Kasumi-1 (cell line): Measurements from ENCODE around the gene ATG7.
"Not testable (repeated sequence)": the region's sequence is repeated elsewhere in the genome, so short reads cannot be mapped to it uniquely, and the experiment has no call there.

Source experiments
- DNase-seq, 2 experiments: peaks; one replicate each; lab custom pipeline; 2025; lab: John Stamatoyannopoulos, UW

Gene ATG7

GRCh38 chr3:11465744-11466616 is 193.8 kb downstream of the ATG7 start:
- DNase-seq = no peak

GRCh38 chr3:11467875-11468274 is 195.7 kb downstream of the ATG7 start:
- DNase-seq = no peak

DNA sequence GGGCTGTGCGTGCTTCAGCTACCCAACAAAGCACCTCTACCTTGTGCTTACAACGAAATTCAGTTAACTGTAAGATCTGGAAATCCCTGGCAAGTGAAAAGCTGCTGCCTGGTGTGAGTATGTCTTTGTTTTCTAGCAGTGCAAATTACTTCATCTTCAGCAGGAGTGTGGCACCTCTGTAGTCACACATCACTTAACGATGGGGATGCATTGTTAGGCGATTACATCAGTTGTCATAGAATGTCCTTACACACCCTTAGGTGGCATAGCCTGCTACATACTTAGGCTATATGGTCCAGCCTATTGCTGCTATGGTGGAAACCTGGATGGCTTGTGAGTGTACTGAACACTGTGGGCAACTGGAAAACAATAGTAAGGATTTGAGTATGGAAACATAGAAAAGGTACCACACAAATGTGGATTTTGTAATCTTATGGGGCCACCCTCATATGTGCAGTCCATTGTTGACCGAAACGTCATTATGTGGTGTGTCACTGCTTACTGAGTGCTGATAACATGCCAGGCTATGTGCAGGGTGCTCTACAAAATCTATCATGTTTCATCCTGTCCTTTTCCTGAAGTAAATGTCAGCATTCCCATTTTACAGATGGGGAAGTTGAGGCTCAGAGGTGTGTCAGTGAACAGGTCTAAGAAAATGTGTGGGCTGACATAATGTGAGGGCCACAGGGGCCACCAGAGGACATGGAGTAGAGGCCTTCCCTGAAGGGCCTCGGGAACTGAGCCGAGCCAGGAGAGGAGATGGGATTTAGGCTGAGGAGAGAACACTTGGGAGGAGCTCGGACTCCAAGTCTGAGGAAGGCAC is 198.0 kb downstream of the ATG7 start:
- DNase-seq = no peak

DNA sequence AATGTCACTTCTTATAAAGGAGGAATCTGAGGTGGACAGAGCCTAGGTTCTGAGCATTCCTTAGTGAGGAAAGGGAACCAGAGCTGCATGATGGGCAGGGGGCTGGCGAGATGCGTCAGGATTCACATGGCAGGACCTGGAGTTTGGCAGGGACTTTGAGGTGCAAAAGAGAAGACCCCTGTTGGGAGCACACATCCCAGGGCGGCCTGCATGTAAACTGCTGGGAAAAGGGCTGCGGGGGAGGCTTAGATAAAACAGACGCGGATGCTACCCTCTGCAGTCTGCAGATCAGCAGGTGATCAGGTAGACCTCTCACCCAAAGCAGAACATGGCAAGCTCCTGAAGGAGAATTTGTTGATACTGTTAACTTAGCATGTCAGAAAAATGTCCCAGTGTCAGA is 203.1 kb downstream of the ATG7 start:
- DNase-seq = no peak

DNA sequence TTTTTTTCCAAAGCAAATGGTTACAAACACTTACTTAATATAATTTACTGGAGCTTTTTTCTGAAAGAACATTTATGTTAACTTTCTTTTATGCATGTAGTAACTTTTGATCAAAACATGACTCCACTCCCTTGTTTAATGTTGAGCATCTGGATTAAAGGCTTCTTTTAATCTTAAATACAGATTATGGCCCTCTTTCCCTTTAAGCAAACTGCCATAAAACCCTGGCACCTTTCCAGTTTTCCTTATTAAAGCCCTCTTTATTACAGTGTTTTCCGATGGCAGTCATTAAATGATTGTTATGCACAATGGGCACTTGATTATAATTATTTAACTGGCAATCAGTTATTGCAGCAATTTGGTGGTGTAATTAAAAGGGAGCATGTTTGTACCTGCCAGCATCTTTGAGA is 204.5 kb downstream of the ATG7 start:
- no peak for DNase-seq

DNA sequence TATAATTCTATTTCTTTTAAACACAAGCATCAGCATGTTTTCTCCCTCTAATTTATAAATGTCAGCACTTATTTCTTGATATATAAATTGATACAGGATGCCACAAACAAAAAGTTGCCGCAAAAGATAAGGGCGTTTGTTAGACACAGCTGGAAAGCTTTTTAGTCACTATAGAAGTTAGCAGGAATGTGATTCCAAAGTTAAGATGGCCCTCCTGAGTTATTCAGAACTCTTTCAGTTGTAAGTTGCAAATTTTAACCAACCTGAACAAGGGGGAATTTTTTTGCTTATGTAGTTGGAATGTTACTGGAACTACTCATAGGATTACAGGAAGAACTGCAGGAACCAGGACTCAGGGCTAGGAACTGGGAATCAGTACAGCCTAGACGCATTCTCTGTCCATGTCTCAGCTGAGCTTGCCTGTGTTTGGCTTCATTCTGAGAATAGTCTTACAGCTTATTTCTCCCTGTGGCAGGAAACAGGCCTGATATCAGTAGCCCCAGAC is 205.3 kb downstream of the ATG7 start:
- no peak for DNase-seq

- DNase-seq = no peak
Observed at GRCh38 chr3:11478167-11478566, 206.0 kb downstream of the ATG7 start.

GRCh38 chr3:11479221-11479620 is 207.0 kb downstream of the ATG7 start:
- no peak for DNase-seq

DNA sequence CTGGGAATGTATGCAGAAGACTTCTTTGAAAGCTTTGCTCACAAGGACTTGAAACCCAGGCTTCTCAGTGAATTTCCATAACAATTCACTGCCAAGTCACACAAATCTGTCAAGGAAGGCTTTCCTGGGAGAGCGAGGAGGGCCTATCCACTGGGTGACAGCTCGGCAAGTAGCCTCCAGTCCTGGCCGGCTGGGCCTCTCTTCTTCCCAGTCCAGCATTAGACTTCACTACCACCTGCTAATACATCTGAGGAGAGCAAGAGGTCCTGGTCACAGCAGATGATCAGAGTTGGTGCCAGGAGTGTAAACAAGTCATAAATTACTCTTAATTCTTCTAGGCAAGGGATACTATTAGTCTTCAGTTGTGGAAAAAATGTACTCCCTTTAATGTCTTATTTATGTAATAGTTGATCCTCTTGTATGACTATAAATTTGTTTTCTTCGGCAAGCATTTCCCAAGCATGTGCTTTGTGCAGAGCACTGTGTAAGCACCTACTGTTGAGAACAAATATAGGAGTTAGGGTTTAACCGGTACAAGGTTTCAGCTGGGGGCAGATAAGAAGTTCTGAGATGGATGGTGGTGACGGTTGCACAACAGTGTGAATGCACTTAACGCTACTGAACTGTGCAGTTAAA is 208.6 kb downstream of the ATG7 start:
- no peak for DNase-seq

DNA sequence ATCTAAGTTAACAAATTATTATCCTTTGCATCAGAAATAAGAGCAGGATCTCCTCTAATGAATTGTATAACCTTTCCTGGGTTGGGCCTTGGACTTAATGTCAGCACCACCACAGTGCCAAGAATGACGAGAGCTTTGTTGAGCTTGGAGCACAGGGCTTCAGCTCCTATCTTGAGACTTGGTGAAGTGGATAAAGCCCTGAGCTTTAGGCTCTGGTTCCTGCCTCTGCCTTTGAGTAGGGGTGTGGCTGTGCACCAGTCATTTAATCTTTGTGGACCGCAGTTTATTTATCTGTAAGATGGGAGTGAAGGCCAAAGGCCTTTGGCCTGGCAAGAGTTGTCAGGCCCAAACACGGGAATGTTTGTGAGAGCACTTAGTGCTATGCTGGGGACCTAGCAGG is 209.4 kb downstream of the ATG7 start:
- DNase-seq = no peak

DNA sequence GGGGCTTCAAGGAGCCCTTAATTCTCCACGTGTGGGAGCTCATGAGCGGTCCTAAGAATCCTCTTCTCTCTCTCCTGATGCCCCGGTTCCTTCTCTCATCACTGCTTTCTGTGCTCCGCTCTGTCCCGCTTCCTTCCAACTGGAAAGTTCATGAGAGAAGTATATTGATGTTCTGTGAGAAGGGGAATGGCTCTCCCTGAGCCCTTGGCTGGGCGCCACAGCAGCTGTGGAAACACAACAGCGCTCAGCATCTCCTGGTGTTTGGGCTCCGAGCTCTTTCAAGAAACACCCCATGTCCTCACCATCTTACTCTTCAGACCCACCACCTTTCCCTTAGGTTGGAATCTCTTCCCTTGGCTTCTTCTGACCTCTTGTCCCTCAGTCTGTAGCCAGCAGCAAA is 209.8 kb downstream of the ATG7 start:
- DNase-seq = no peak

- DNase-seq = not testable (repeated sequence)
Observed at GRCh38 chr3:11488356-11488755, 216.2 kb downstream of the ATG7 start.

- DNase-seq = no peak
Observed at GRCh38 chr3:11494131-11494916, 222.1 kb downstream of the ATG7 start.

DNA sequence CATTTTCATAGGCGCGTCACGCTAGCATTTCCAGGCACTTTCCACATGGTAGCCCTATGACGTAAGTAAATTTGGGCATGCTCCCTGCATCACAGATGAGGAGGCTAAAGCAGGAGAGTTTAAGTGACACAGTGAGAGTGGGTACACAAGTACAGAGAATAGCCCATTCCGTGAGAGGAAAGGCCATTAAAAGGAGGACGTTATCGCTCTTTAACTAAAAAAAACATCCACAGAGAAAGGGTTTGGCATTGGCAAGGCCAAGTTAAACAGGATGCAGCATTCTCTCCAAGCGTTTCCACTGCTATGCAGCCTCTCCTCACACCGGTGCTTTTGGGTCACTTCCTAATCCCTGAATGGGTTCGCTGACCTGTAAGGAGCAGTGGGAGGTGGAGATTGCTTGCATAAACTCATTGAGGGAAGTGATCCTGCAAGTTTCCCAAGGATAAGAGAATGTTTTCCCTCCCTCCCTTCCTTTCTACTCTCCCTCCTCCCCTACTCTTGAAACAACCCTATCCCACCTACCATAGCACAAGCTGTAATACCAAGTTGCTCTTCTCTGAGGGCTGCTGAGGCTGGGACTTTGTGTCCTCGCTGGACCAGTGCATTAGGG is 223.9 kb downstream of the ATG7 start:
- DNase-seq = no peak

- no peak for DNase-seq
Observed at GRCh38 chr3:11498177-11498576, 226.0 kb downstream of the ATG7 start.

DNA sequence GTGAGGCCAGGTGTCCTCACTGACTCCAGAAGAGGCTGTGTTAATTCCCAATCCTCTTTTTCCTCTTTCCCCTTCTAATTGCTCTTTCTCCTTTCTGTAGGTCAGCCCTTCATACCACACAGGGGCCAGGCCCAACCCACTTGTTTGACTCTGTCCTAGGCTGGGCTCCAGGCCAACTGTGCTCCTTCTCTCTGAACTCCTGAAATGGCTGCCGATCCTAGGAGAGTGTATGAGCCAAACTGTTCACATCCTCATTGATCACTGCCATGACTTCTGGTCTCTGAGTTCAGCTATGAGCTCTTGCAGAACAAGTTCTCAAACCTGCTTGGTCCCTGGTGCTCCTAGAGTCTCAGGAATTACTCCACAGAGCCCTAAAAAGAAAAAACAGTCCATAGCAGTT is 226.4 kb downstream of the ATG7 start:
- peak in 1 of 2 experiments; percentile 28 for DNase-seq

GRCh38 chr3:11499144-11499543 is 226.9 kb downstream of the ATG7 start:
- no peak for DNase-seq

- not testable (repeated sequence) for DNase-seq
Observed at GRCh38 chr3:11502413-11502812, 230.2 kb downstream of the ATG7 start.

- peak in 1 of 2 experiments; percentile 14 for DNase-seq
Observed at GRCh38 chr3:11507719-11508118, 235.5 kb downstream of the ATG7 start.

GRCh38 chr3:11508346-11509172 is 236.4 kb downstream of the ATG7 start:
- no peak for DNase-seq
